Trophoblast cell (in vitro differentiated cells and primary cell): Measurements from ENCODE around the gene PAGE5.

ENCODE experiments used
- DNase-seq, 2 donors: peaks; one replicate each; pipeline ENCODE4 v3.0.0-alpha.2; 2016
- H2AFZ ChIP-seq: 2 replicates; pipeline ENCODE4 v1.6.1; 2013; ENCODE audit warnings: low read length, moderate library complexity, mild to moderate bottlenecking; ENCODE audit not compliant: insufficient read depth, poor library complexity
- H2AK5ac ChIP-seq: 2 replicates; pipeline ENCODE4 v1.6.1; 2013; ENCODE audit warnings: mild to moderate bottlenecking, low read length
- H2BK120ac ChIP-seq: 2 replicates; pipeline ENCODE4 v1.6.1; 2013; ENCODE audit warnings: low read length, mild to moderate bottlenecking, moderate library complexity; ENCODE audit not compliant: insufficient read depth, poor library complexity
- H2BK12ac ChIP-seq: 2 replicates; pipeline ENCODE4 v1.6.1; 2013; ENCODE audit warnings: mild to moderate bottlenecking, low read length, moderate library complexity
- H2BK5ac ChIP-seq: 2 replicates; pipeline ENCODE4 v1.6.1; 2013; ENCODE audit warnings: low read length, low read depth, moderate library complexity, mild to moderate bottlenecking; ENCODE audit not compliant: poor library complexity
- H3K14ac ChIP-seq: 2 replicates; pipeline ENCODE4 v1.6.1; 2013; ENCODE audit warnings: mild to moderate bottlenecking, low read length
- H3K18ac ChIP-seq: 2 replicates; pipeline ENCODE4 v1.6.1; 2013; ENCODE audit warnings: mild to moderate bottlenecking, low read length
- H3K23ac ChIP-seq: 2 replicates; pipeline ENCODE4 v1.6.1; 2013; ENCODE audit warnings: low read length
- H3K27ac ChIP-seq: 2 replicates; pipeline ENCODE4 v1.5.1; 2013; ENCODE audit warnings: low read depth, mild to moderate bottlenecking, inconsistent platforms, low read length, moderate library complexity
- H3K27me3 ChIP-seq: 2 replicates; pipeline ENCODE4 v1.6.1; 2013; ENCODE audit warnings: inconsistent platforms, mild to moderate bottlenecking, low read length, moderate library complexity; ENCODE audit not compliant: insufficient read depth
- H3K36me3 ChIP-seq, 2 experiments: 1 replicate in 1 of 2; 2 replicates in 1 of 2; pipeline ENCODE4 v1.6.1; 2013; ENCODE audit warnings: low read length in 2 of 2, mild to moderate bottlenecking in 2 of 2, moderate library complexity in 1 of 2; ENCODE audit not compliant: insufficient read depth in 2 of 2, control insufficient read depth in 1 of 2
- H3K4ac ChIP-seq: 2 replicates; pipeline ENCODE4 v1.6.1; 2013; ENCODE audit warnings: low read depth, mild to moderate bottlenecking, low read length, moderate library complexity
- H3K4me1 ChIP-seq, 2 experiments: 1 replicate in 1 of 2; 2 replicates in 1 of 2; pipeline ENCODE4 v1.6.1; 2013; ENCODE audit warnings: low read length in 2 of 2, mild to moderate bottlenecking in 2 of 2, moderate library complexity in 1 of 2; ENCODE audit not compliant: insufficient read depth in 2 of 2, control insufficient read depth in 1 of 2
- H3K4me2 ChIP-seq: 2 replicates; pipeline ENCODE4 v1.6.1; 2013; ENCODE audit warnings: inconsistent platforms, mild to moderate bottlenecking, low read length, moderate library complexity
- H3K4me3 ChIP-seq: 2 replicates; pipeline ENCODE4 v1.5.1; 2013; ENCODE audit warnings: mild to moderate bottlenecking, low read depth, low read length, inconsistent platforms
- H3K79me1 ChIP-seq: one replicate; pipeline ENCODE4 v1.6.1; 2013; ENCODE audit warnings: low read length
- H3K79me2 ChIP-seq: 2 replicates; pipeline ENCODE4 v1.6.1; 2013; ENCODE audit warnings: low read length, mild to moderate bottlenecking; ENCODE audit not compliant: control insufficient read depth, insufficient read depth, poor library complexity
- H3K9ac ChIP-seq: 2 replicates; pipeline ENCODE4 v1.6.1; 2013; ENCODE audit warnings: mild to moderate bottlenecking, low read length
- H3K9me3 ChIP-seq: 2 replicates; pipeline ENCODE4 v1.6.1; 2013; ENCODE audit warnings: low read depth, mild to moderate bottlenecking, control low read depth, inconsistent platforms, low read length; ENCODE audit not compliant: insufficient read depth
- H4K12ac ChIP-seq: 2 replicates; pipeline ENCODE4 v1.6.1; 2013; ENCODE audit warnings: low read depth, mild to moderate bottlenecking, low read length, moderate library complexity
- H4K8ac ChIP-seq: 2 replicates; pipeline ENCODE4 v1.6.1; 2013; ENCODE audit warnings: low read depth, mild to moderate bottlenecking, low read length, moderate library complexity
- H4K91ac ChIP-seq: one replicate; pipeline ENCODE4 v1.6.1; 2013; ENCODE audit warnings: low read depth, mild to moderate bottlenecking, low read length, moderate library complexity
- WGBS: extraction: QIAGEN DNeasy Blood & Tissue Kit; methylation state at CpG from one replicate; pipeline ENCODE4 v1.1.7; 2013; ENCODE audit warnings: missing lambda C conversion rate; ENCODE audit not compliant: insufficient read length, insufficient coverage; ENCODE audit errors: extremely low coverage; 5-methylcytosine and 5-hydroxymethylcytosine counted together

Gene PAGE5

DNA sequence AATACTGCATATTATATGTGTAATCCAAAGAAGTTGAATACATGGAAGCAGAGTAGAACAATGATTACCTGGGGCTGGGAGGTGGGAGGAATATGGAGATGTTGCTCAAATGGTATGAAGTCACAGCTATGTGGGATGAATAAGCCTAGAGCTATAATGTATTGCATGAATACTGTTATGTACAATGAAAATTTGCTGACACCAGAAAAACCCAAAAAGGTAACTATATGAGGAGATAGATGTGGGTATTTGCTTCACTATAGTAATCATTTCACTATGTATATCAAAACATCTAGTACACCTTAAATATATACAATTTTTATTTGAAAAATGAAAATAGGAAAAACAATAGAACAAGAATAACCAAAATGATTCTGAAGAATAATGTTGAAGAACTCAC lies 33.4 kb downstream of the PAGE5 start:
- Histone ChIP-seq H2BK120ac (no peak overlapping the region), H3K36me3 (no peaks in the 10 kb centered on the region), H3K4me3 (no peak overlapping the region), H3K9me3 (no peaks in the 10 kb centered on the region), H3K9ac (no peak overlapping the region), H3K4me2 (no peak overlapping the region), H4K91ac (no peak overlapping the region), H2BK12ac (no peak overlapping the region), H3K27me3 (no peaks in the 10 kb centered on the region), H2BK5ac (no peak overlapping the region), H3K14ac (no peak overlapping the region), H3K27ac (no peak overlapping the region), H3K79me2 (no peaks in the 10 kb centered on the region), H2AFZ (no peak overlapping the region), H4K12ac (no peak overlapping the region), H3K23ac (no peak overlapping the region), H3K18ac (no peak overlapping the region), H4K8ac (no peak overlapping the region), H3K4me1 (no peaks in the 10 kb centered on the region), H2AK5ac (no peak overlapping the region), H3K4ac (no peak overlapping the region), H3K79me1 (no peaks in the 10 kb centered on the region)
- DNase-seq: no peak

DNA sequence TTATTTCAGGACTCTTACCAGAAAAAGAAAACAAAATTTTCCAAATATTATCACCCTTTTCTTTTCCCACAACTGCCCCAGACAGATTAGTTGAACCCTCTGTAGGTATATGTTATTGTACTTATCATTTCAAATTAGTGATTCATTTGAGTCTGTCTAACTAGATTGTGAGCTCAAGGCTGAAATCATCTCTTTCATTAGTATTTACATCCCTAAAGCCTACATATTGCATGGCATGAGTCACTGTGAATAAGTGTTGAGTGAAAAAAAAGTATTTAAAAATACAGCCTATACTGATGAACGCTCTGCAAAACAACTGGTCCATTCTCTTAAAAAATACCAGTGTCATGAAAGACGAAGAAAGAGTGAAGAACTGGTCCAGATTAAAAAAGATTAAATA lies 40.7 kb downstream of the PAGE5 start:
- H3K9ac ChIP-seq: no peak overlapping the region
- no CpG with 5 or more reads among the region's 2 CpGs for WGBS
- H3K14ac ChIP-seq: no peak overlapping the region
- no peak overlapping the region for H2AK5ac ChIP-seq
- no peaks in the 10 kb centered on the region for H3K79me1 ChIP-seq
- no peak overlapping the region for H2AFZ ChIP-seq
- no peak overlapping the region for H3K4me2 ChIP-seq
- H4K8ac ChIP-seq: no peak overlapping the region
- H2BK12ac ChIP-seq: no peak overlapping the region
- no peak overlapping the region for H3K23ac ChIP-seq
- H2BK120ac ChIP-seq: no peak overlapping the region
- H3K79me2 ChIP-seq: no peaks in the 10 kb centered on the region
- H3K36me3 ChIP-seq: no peaks in the 10 kb centered on the region
- H3K9me3 ChIP-seq: peaks cover 6% of the 10 kb centered on the region
- no peaks in the 10 kb centered on the region for H3K4me1 ChIP-seq
- no peak overlapping the region for H3K27ac ChIP-seq
- H3K18ac ChIP-seq: no peak overlapping the region
- no peak overlapping the region for H3K4me3 ChIP-seq
- no peak for DNase-seq
- no peak overlapping the region for H3K4ac ChIP-seq
- H4K12ac ChIP-seq: no peak overlapping the region
- H4K91ac ChIP-seq: no peak overlapping the region
- no peak overlapping the region for H2BK5ac ChIP-seq
- H3K27me3 ChIP-seq: no peaks in the 10 kb centered on the region

DNA sequence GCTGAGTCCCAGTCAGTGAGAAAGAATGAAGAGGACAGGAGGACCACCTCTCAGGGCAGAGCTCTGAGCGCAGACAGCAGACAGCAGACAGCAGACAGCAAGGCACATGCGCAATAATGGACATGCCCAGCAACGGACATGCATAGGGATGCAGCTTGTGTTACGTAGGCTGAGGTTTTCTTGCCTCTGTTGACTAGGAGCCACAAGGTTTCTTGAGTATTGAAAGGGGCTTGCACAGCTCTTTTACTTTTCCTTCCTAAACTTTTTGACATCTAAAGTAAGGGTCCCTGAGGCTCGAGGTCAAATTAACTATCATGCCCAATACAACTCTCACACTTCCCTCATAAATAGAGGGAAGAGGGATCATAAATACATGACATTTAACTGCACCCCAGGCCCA lies 44.7 kb downstream of the PAGE5 start, which contains the start of gene PAGE3:
Gene PAGE3, minus strand, starts transcription at position 101 of the 400 bp plus-strand sequence. CDS start 1,013 bp downstream, outside the sequence.
- Histone ChIP-seq H2BK12ac (no peak within 1 kb of the TSS), H3K4me1 (no peaks in the 10 kb centered on the region), H2AK5ac (no peak within 1 kb of the TSS), H3K9ac (no peak within 1 kb of the TSS), H3K27ac (no peak within 1 kb of the TSS), H3K18ac (no peak within 1 kb of the TSS), H4K91ac (no peak within 1 kb of the TSS), H3K27me3 (no peaks in the 10 kb centered on the region), H3K4me3 (no peak within 1 kb of the TSS), H2AFZ (no peak within 1 kb of the TSS), H4K8ac (no peak within 1 kb of the TSS), H3K4ac (no peak within 1 kb of the TSS), H4K12ac (no peak within 1 kb of the TSS), H3K14ac (no peak within 1 kb of the TSS), H3K23ac (no peak within 1 kb of the TSS), H3K79me2 (no peaks in the 10 kb centered on the region), H3K36me3 (no peaks in the 10 kb centered on the region), H2BK120ac (no peak within 1 kb of the TSS), H3K4me2 (no peak within 1 kb of the TSS), H2BK5ac (no peak within 1 kb of the TSS), H3K9me3 (peaks cover 6% of the 10 kb centered on the region), H3K79me1 (no peaks in the 10 kb centered on the region)
- no CpG with 5 or more reads among the region's 5 CpGs for WGBS
- DNase-seq: no peak
